ENCODE data around the gene PRKAR1B. TPM values are rescaled to one million over a fixed set of nuclear protein-coding genes. Genes with fewer than 3 reads are reported as not detected.

Gene PRKAR1B
- total and polyA plus RNA-seq, 9 donors: 14.3 to 49.0 (median 34.0) TPM

DNA sequence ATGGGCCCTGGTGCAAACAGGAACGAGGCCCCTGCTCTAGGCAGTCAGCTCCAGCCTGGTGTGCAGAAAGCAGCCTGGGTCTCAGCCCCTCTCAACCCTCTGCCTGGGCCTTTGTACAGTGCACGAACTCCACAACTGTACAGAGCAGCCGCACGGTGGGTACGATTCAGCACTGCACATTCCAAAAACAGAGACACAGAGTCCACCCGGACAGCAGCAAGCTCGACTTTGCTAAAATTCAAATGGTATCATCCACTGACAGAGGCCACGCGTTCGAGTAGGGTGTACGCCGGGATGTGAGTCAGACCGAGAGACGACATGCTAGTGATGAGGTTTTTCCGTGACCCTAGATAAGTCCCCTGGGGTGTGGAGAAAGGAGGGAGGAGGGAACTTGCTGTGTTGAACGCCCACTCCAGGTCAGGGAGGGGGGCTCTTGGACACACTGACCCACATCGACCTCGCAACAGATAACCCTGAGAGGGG lies 141.8 kb downstream of the PRKAR1B start:
- no peaks in the 10 kb centered on the region for H3K27me3 ChIP-seq

DNA sequence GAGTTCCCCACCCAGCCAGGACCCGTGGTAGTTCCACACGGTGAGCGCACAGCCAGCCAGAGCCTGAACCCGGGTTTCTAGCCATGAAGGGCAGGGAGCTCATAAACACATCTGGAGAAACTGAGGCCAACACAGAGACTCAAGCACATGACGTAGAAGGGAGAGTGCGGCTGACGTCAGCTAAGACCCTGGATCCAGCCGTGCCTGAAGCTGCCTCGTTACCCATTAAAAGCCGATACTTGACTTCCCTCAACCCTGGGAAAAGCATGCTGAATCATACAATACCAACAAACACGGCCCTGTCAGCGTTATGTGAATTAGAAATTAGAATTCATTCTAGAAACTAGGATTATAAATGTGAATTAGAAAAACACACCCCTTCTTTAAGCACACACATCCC lies 142.3 kb downstream of the PRKAR1B start:
- no peaks in the 10 kb centered on the region for H3K9me3 ChIP-seq
- 94 to 96% (median 96%) methylated on average over 12 of the region's 12 CpGs for WGBS, 3 donors
- no peak for DNase-seq
- TF ChIP-seq, protein P1, sequence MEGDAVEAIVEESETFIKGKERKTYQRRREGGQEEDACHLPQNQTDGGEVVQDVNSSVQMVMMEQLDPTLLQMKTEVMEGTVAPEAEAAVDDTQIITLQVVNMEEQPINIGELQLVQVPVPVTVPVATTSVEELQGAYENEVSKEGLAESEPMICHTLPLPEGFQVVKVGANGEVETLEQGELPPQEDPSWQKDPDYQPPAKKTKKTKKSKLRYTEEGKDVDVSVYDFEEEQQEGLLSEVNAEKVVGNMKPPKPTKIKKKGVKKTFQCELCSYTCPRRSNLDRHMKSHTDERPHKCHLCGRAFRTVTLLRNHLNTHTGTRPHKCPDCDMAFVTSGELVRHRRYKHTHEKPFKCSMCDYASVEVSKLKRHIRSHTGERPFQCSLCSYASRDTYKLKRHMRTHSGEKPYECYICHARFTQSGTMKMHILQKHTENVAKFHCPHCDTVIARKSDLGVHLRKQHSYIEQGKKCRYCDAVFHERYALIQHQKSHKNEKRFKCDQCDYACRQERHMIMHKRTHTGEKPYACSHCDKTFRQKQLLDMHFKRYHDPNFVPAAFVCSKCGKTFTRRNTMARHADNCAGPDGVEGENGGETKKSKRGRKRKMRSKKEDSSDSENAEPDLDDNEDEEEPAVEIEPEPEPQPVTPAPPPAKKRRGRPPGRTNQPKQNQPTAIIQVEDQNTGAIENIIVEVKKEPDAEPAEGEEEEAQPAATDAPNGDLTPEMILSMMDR (IDR thresholded peaks at IDR 0.05): no peak
- TF ChIP-seq EP300 (IDR thresholded peaks at IDR 0.05) (no peak), POLR2A (IDR thresholded peaks at IDR 0.05) (no peak)
- H3K36me3 ChIP-seq: no peaks in the 10 kb centered on the region
- no peak overlapping the region for H3K27ac ChIP-seq
- H3K27me3 ChIP-seq: no peaks in the 10 kb centered on the region
- peaks cover 3% of the 10 kb centered on the region for H3K4me1 ChIP-seq (ENCODE audit: insufficient read depth)
- H3K4me3 ChIP-seq: no peak overlapping the region
- intact Hi-C loops (cut with DNase I): no loop called here

More for the DNA sequence above, 141.8 kb downstream of the PRKAR1B start:
- H3K9me3 ChIP-seq: no peaks in the 10 kb centered on the region
- H3K4me1 ChIP-seq (ENCODE audit: insufficient read depth): peaks cover 3% of the 10 kb centered on the region
- no peak overlapping the region for H3K4me3 ChIP-seq
- TF ChIP-seq, protein P1 (IDR thresholded peaks at IDR 0.05): no peak
- TF ChIP-seq POLR2A (IDR thresholded peaks at IDR 0.05) (no peak), EP300 (IDR thresholded peaks at IDR 0.05) (no peak)
- no peak for DNase-seq
- no peaks in the 10 kb centered on the region for H3K36me3 ChIP-seq
- WGBS, 3 donors: 74 to 89% (median 88%) methylated on average over 18 of the region's 18 CpGs
- H3K27ac ChIP-seq: no peak overlapping the region
- intact Hi-C loops (cut with DNase I): no loop called here

DNA sequence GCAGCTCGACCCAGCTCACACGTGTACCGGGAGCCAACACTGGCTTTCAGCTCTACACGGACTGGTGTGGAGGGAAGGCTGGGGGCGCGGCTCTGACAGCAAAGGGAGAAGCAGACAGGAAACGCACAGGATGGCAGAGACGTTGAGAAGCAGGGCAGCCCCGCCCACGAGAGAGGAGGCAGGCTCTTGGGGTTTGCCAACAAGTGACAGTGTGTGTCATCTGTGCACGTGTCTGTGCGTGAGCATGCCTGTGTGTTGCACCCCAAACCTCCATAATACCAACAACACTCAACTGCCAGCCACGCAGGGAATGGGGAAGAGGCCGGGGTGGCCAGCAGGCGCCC lies 143.0 kb downstream of the PRKAR1B start:
- Histone ChIP-seq H3K9me3 (no peaks in the 10 kb centered on the region), H3K4me1 (ENCODE audit: insufficient read depth) (peaks cover 3% of the 10 kb centered on the region), H3K36me3 (no peaks in the 10 kb centered on the region), H3K27me3 (no peaks in the 10 kb centered on the region), H3K4me3 (no peak overlapping the region), H3K27ac (no peak overlapping the region)
- WGBS, 3 donors: 86 to 88% (median 87%) methylated on average over 15 of the region's 15 CpGs
- DNase-seq: no peak
- intact Hi-C loops (cut with DNase I): no loop called here
- TF ChIP-seq, protein P1 (IDR thresholded peaks at IDR 0.05): no peak
- TF ChIP-seq EP300 (IDR thresholded peaks at IDR 0.05) (no peak), POLR2A (IDR thresholded peaks at IDR 0.05) (no peak)

DNA sequence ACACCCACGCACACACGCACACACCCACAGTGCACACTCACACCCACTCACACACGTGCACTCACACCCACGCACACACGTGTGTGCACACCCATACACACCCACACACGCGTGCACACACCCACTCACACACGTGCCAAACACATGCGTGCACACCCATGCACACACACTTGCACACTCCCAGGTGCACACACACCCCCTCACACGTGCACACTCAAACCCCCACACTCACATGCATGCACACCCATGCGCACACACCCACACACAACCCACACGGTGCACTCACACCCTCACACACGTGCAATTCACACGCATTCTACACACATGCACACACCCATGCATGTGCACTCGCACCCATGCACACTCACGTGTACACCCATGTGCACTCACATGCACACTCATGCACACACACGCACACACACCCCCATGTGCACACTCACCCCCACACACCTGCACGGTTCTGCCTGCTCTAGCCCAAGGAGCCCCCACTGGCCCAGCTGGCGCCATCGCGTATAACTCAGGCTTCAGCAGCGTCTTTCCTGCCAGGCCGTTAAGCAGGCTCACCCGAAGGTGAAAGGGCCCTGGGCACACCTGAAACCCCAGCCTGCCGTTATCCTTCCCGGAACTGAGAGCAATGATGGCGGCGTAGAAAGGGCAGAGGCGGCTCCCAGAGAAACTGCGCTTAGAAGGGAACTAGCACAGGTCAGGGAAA lies 143.5 kb downstream of the PRKAR1B start:
- no peak for DNase-seq
- Histone ChIP-seq H3K9me3 (no peaks in the 10 kb centered on the region), H3K4me1 (ENCODE audit: insufficient read depth) (peaks cover 3% of the 10 kb centered on the region), H3K27me3 (no peaks in the 10 kb centered on the region), H3K4me3 (no peak overlapping the region), H3K36me3 (no peaks in the 10 kb centered on the region), H3K27ac (no peak overlapping the region)
- WGBS, 3 donors: 82 to 94% (median 89%) methylated on average over 28 to 30 of the region's 30 CpGs
- intact Hi-C loops (cut with DNase I): no loop called here
- TF ChIP-seq POLR2A (IDR thresholded peaks at IDR 0.05): no peak
- TF ChIP-seq, protein P1 (IDR thresholded peaks at IDR 0.05): no peak
- TF ChIP-seq EP300 (IDR thresholded peaks at IDR 0.05): no peak
